ENCODE data around the gene STX5.

Gene STX5

GRCh38 chr11:62786318-62787004, 45.4 kb downstream of the STX5 start:
- Histone ChIP-seq H3K4me3 (ENCODE audit: low read depth, low read length) (peak overlapping the region; percentile 70), H3K36me3 (ENCODE audit: control insufficient read depth, insufficient read depth, low read length) (no peaks in the 10 kb centered on the region), H3K79me2 (peaks cover 1% of the 10 kb centered on the region), H3K27me3 (ENCODE audit: control insufficient read depth, insufficient read depth, low read length) (no peaks in the 10 kb centered on the region), H3K9me3 (ENCODE audit: control insufficient read depth, low read length) (no peaks in the 10 kb centered on the region), H3K9ac (no peak overlapping the region), H3K4me2 (ENCODE audit: low read length) (peak overlapping the region; percentile 79), H3K4me1 (peaks cover 3% of the 10 kb centered on the region), H2AFZ (peak overlapping the region; percentile 74), H3K27ac (peak overlapping the region; percentile 84)
- peak; percentile 89 for TF ChIP-seq CTCF (IDR thresholded peaks at IDR 0.05)

GRCh38 chr11:62782753-62783152, 49.1 kb downstream of the STX5 start:
- Histone ChIP-seq H3K36me3 (ENCODE audit: control insufficient read depth, insufficient read depth, low read length) (no peaks in the 10 kb centered on the region), H2AFZ (no peak overlapping the region), H3K9me3 (ENCODE audit: control insufficient read depth, low read length) (no peaks in the 10 kb centered on the region), H3K9ac (no peak overlapping the region), H3K27me3 (ENCODE audit: control insufficient read depth, insufficient read depth, low read length) (no peaks in the 10 kb centered on the region), H3K4me3 (ENCODE audit: low read depth, low read length) (no peak overlapping the region), H3K27ac (no peak overlapping the region), H3K4me2 (ENCODE audit: low read length) (no peak overlapping the region), H3K79me2 (no peaks in the 10 kb centered on the region), H3K4me1 (peaks cover 3% of the 10 kb centered on the region)
- no peak for TF ChIP-seq CTCF (IDR thresholded peaks at IDR 0.05)

- H3K9me3 ChIP-seq (ENCODE audit: control insufficient read depth, low read length): no peaks in the 10 kb centered on the region
- no peak for TF ChIP-seq CTCF (IDR thresholded peaks at IDR 0.05)
- no peak overlapping the region for H3K4me3 ChIP-seq (ENCODE audit: low read depth, low read length)
- no peak overlapping the region for H3K9ac ChIP-seq
- H3K27ac ChIP-seq: no peak overlapping the region
- H3K36me3 ChIP-seq (ENCODE audit: control insufficient read depth, insufficient read depth, low read length): no peaks in the 10 kb centered on the region
- H3K79me2 ChIP-seq: no peaks in the 10 kb centered on the region
- no peak overlapping the region for H3K4me2 ChIP-seq (ENCODE audit: low read length)
- H3K4me1 ChIP-seq: no peaks in the 10 kb centered on the region
- H2AFZ ChIP-seq: no peak overlapping the region
- no peaks in the 10 kb centered on the region for H3K27me3 ChIP-seq (ENCODE audit: control insufficient read depth, insufficient read depth, low read length)
Measured at GRCh38 chr11:62778441-62778840, 53.4 kb downstream of the STX5 start.

GRCh38 chr11:62777389-62777788, 54.5 kb downstream of the STX5 start:
- H3K27ac ChIP-seq: no peak overlapping the region
- no peaks in the 10 kb centered on the region for H3K27me3 ChIP-seq (ENCODE audit: control insufficient read depth, insufficient read depth, low read length)
- no peak for TF ChIP-seq CTCF (IDR thresholded peaks at IDR 0.05)
- no peak overlapping the region for H3K4me2 ChIP-seq (ENCODE audit: low read length)
- H3K4me3 ChIP-seq (ENCODE audit: low read depth, low read length): no peak overlapping the region
- no peak overlapping the region for H2AFZ ChIP-seq
- H3K9ac ChIP-seq: no peak overlapping the region
- H3K79me2 ChIP-seq: no peaks in the 10 kb centered on the region
- no peaks in the 10 kb centered on the region for H3K4me1 ChIP-seq
- no peaks in the 10 kb centered on the region for H3K36me3 ChIP-seq (ENCODE audit: control insufficient read depth, insufficient read depth, low read length)
- H3K9me3 ChIP-seq (ENCODE audit: control insufficient read depth, low read length): no peaks in the 10 kb centered on the region

- Histone ChIP-seq H3K4me3 (ENCODE audit: low read depth, low read length) (no peak overlapping the region), H3K4me1 (peaks cover 1% of the 10 kb centered on the region), H3K79me2 (no peaks in the 10 kb centered on the region), H3K27me3 (ENCODE audit: control insufficient read depth, insufficient read depth, low read length) (no peaks in the 10 kb centered on the region), H3K4me2 (ENCODE audit: low read length) (no peak overlapping the region), H3K27ac (no peak overlapping the region), H2AFZ (no peak overlapping the region), H3K36me3 (ENCODE audit: control insufficient read depth, insufficient read depth, low read length) (no peaks in the 10 kb centered on the region), H3K9ac (no peak overlapping the region), H3K9me3 (ENCODE audit: control insufficient read depth, low read length) (no peaks in the 10 kb centered on the region)
- TF ChIP-seq CTCF (IDR thresholded peaks at IDR 0.05): no peak
Measured at GRCh38 chr11:62775646-62776045, 56.2 kb downstream of the STX5 start.
